ENCODE measurements around the gene CSK.

The CSK gene

GRCh38 chr15:74788042-74788682 lies 6.3 kb downstream of the CSK start:
- no peak for DNase-seq

- DNase-seq, result peak; percentile 76
Measured at GRCh38 chr15:74788683-74789151, 6.8 kb downstream of the CSK start.

GRCh38 chr15:74789171-74789631 lies 7.3 kb downstream of the CSK start:
- DNase-seq, result peak; percentile 59

- no peak for DNase-seq
Measured at GRCh38 chr15:74789741-74790079, 7.8 kb downstream of the CSK start.

GRCh38 chr15:74790080-74790916 lies 8.4 kb downstream of the CSK start:
- DNase-seq, result peak; percentile 71

- DNase-seq, result no peak
Measured at GRCh38 chr15:74791007-74791406, 9.1 kb downstream of the CSK start.

- DNase-seq, result no peak
Measured at GRCh38 chr15:74791667-74792066, 9.8 kb downstream of the CSK start.

- no peak for DNase-seq
Measured at GRCh38 chr15:74792227-74793016, 10.5 kb downstream of the CSK start.

- peak; percentile 72 for DNase-seq
Measured at GRCh38 chr15:74793135-74794028, 11.5 kb downstream of the CSK start.

GRCh38 chr15:74794248-74794969 lies 12.5 kb downstream of the CSK start:
- DNase-seq, result no peak

- DNase-seq, result no peak
Measured at GRCh38 chr15:74794970-74795349, 13.1 kb downstream of the CSK start.

GRCh38 chr15:74795966-74796625 lies 14.2 kb downstream of the CSK start:
- peak; percentile 49 for DNase-seq

- no peak for DNase-seq
Measured at GRCh38 chr15:74798388-74799254, 16.7 kb downstream of the CSK start.

GRCh38 chr15:74799255-74799855 lies 17.5 kb downstream of the CSK start:
- peak; percentile 42 for DNase-seq

GRCh38 chr15:74799856-74800558 lies 18.1 kb downstream of the CSK start:
- peak; percentile 91 for DNase-seq

- no peak for DNase-seq
Measured at GRCh38 chr15:74800559-74801094, 18.7 kb downstream of the CSK start.

GRCh38 chr15:74801311-74801997 lies 19.6 kb downstream of the CSK start:
- DNase-seq, result no peak

GRCh38 chr15:74802290-74802689 lies 20.4 kb downstream of the CSK start:
- DNase-seq, result no peak
